ENCODE measurements around the gene NCOA4. TPM values are rescaled to one million over a fixed set of nuclear protein-coding genes. Genes with fewer than 3 reads are reported as not detected.
"Not testable (repeated sequence)": the region's sequence is repeated elsewhere in the genome, so short reads cannot be mapped to it uniquely, and the experiment has no call there.

The NCOA4 gene
- total RNA-seq, 1 experiment from 2014 or later, result 68.0 TPM

DNA sequence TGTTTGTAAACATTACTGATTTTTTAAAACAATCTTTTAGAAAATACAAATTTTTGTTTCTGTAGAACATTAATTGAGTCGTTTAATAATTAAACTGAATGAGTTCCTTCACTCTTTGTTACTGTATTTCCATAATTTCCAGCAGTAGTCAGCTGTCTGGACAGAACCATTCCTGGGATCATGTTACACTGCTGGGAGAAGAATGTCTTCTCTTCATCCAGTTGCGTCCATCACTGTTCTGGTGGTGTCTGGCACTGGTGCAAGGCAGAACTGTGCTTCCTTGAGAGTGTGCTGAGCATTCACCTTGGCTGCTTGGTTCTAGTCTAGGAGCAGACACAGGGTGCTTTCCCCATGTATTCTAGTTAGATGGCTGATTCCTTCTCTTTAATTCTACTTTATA, 46.0 kb downstream of the NCOA4 start:
- RAD21 ChIA-PET (ENCODE audit: low non-redundant PET in 1 of 2, low total read pairs in 2 of 2, uncharacterized antibody in 2 of 2, unreplicated experiment in 2 of 2); intact Hi-C loops (cut with micrococcal nuclease); POLR2A ChIA-PET: not testable (repeated sequence)

DNA sequence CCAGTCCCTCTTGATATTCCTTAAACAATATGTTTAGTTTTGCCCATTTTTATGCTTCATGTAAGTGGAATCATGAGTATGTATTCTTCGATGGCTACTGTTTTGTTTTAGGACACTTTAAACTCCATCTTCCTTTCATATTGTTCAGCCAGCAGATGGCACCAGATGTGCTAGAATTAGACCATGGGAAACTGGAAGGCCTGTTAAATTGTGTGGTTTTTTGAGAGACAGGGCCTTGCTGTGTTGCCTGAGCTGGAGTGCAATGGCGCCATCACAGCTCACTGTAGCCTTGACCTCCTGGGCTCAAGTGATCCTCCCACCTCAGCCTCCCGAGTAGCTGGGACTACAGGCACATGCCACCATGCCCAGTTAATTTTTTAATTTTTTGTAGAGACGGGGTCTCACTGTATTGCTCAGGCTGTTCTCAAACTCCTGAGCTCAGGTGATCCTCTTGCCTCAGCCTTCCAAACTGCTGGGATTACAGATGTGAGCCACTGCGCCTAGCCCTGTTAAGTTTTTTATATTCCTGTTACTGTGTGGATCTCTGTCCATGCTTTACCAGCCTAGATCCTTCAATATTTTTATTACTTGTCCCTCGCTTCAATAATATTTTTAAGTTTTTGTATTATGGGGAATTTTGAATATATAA, 46.8 kb downstream of the NCOA4 start:
- H3K4me2 ChIP-seq (ENCODE audit: low read length); H3K27ac ChIP-seq (ENCODE audit: low read depth, low read length); CTCF ChIA-PET; H3K36me3 ChIP-seq (ENCODE audit: control insufficient read depth in 1 of 2, insufficient read depth in 2 of 2, low read length in 2 of 2); H2AFZ ChIP-seq (ENCODE audit: low read depth, low read length, poor library complexity, severe bottlenecking); H3K9me3 ChIP-seq (ENCODE audit: control insufficient read depth in 1 of 2, insufficient read depth in 1 of 2, low read depth in 1 of 2, low read length in 2 of 2); H3K4me1 ChIP-seq (ENCODE audit: control insufficient read depth in 1 of 2, insufficient read depth in 2 of 2, low read length in 2 of 2); H3K9ac ChIP-seq (ENCODE audit: low read length); H3K27me3 ChIP-seq (ENCODE audit: insufficient read depth, low read length); BruUV-seq (replicated peaks); H4K20me1 ChIP-seq (ENCODE audit: insufficient read depth); RAD21 ChIA-PET (ENCODE audit: low non-redundant PET in 1 of 2, low total read pairs in 2 of 2, uncharacterized antibody in 2 of 2, unreplicated experiment in 2 of 2); H3K4me3 ChIP-seq (replicated peaks in 1 of 2; ENCODE audit: low read depth in 1 of 2, low read length in 2 of 2); POLR2A ChIA-PET; H3K9me2 ChIP-seq (ENCODE audit: insufficient read depth): not testable (repeated sequence)
- peaks cover 65% of the 10 kb centered on the region for H3K79me2 ChIP-seq (ENCODE audit: insufficient read depth, low read length)
- TF ChIP-seq, protein P1, sequence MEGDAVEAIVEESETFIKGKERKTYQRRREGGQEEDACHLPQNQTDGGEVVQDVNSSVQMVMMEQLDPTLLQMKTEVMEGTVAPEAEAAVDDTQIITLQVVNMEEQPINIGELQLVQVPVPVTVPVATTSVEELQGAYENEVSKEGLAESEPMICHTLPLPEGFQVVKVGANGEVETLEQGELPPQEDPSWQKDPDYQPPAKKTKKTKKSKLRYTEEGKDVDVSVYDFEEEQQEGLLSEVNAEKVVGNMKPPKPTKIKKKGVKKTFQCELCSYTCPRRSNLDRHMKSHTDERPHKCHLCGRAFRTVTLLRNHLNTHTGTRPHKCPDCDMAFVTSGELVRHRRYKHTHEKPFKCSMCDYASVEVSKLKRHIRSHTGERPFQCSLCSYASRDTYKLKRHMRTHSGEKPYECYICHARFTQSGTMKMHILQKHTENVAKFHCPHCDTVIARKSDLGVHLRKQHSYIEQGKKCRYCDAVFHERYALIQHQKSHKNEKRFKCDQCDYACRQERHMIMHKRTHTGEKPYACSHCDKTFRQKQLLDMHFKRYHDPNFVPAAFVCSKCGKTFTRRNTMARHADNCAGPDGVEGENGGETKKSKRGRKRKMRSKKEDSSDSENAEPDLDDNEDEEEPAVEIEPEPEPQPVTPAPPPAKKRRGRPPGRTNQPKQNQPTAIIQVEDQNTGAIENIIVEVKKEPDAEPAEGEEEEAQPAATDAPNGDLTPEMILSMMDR (IDR thresholded peaks at IDR 0.05 in 2 of 3, conservative IDR thresholded peaks at IDR 0.05 in 1 of 3; ENCODE audit: borderline replicate concordance in 1 of 3, insufficient read depth in 1 of 3, low read depth in 2 of 3, low read length in 2 of 3), result peak; percentile 13 to 25 (median 25); a peak in 2 of 6 replicates
- TF ChIP-seq RAD21 (IDR thresholded peaks at IDR 0.05; ENCODE audit: low read depth), result peak; percentile 42
- DNase-seq (ENCODE audit: low read depth, low spot score), result peak; percentile 10
- ATAC-seq, result peak; percentile 79
- intact Hi-C loops (cut with micrococcal nuclease), result loop anchor here (1.0 kb wide), 1 partner anchor 45 kb away; no protein-coding TSS in a partner anchor

More for the DNA sequence above, 46.0 kb downstream of the NCOA4 start:
- H3K4me3 ChIP-seq (replicated peaks in 1 of 2; ENCODE audit: low read depth in 1 of 2, low read length in 2 of 2); H3K27me3 ChIP-seq (ENCODE audit: insufficient read depth, low read length); H3K9me3 ChIP-seq (ENCODE audit: control insufficient read depth in 1 of 2, insufficient read depth in 1 of 2, low read depth in 1 of 2, low read length in 2 of 2); DNase-seq (ENCODE audit: low read depth, low spot score); BruUV-seq (replicated peaks); H2AFZ ChIP-seq (ENCODE audit: low read depth, low read length, poor library complexity, severe bottlenecking); H3K4me1 ChIP-seq (ENCODE audit: control insufficient read depth in 1 of 2, insufficient read depth in 2 of 2, low read length in 2 of 2); H3K4me2 ChIP-seq (ENCODE audit: low read length); H3K9ac ChIP-seq (ENCODE audit: low read length); ATAC-seq; H4K20me1 ChIP-seq (ENCODE audit: insufficient read depth); H3K36me3 ChIP-seq (ENCODE audit: control insufficient read depth in 1 of 2, insufficient read depth in 2 of 2, low read length in 2 of 2); CTCF ChIA-PET; H3K9me2 ChIP-seq (ENCODE audit: insufficient read depth); H3K27ac ChIP-seq (ENCODE audit: low read depth, low read length): not testable (repeated sequence)
- H3K79me2 ChIP-seq (ENCODE audit: insufficient read depth, low read length), result peaks cover 63% of the 10 kb centered on the region

DNA sequence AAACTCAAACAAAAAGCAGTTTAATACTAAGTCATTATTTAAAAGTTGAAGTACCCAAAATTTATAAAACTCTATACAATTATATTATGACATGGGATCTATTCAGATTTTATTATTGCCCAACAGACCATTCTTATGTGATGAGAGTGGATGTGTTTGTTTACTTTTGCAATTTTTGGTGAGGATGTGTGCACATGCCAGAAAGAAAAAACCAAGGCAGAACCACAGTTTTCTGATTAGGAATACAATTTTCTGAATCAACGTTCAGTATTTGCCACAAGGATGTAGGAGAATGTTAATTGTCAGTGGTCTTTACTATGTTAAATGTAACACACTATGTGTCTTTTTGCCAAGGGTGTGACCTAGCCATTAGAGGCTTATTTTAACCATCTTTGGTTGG, 49.1 kb downstream of the NCOA4 start:
- H3K9me2 ChIP-seq (ENCODE audit: insufficient read depth); H3K4me2 ChIP-seq (ENCODE audit: low read length); intact Hi-C loops (cut with micrococcal nuclease); H3K4me1 ChIP-seq (ENCODE audit: control insufficient read depth in 1 of 2, insufficient read depth in 2 of 2, low read length in 2 of 2); H4K20me1 ChIP-seq (ENCODE audit: insufficient read depth); POLR2A ChIA-PET; H3K36me3 ChIP-seq (ENCODE audit: control insufficient read depth in 1 of 2, insufficient read depth in 2 of 2, low read length in 2 of 2); H3K27me3 ChIP-seq (ENCODE audit: insufficient read depth, low read length); H3K9ac ChIP-seq (ENCODE audit: low read length); DNase-seq (ENCODE audit: low read depth, low spot score); H2AFZ ChIP-seq (ENCODE audit: low read depth, low read length, poor library complexity, severe bottlenecking); H3K9me3 ChIP-seq (ENCODE audit: control insufficient read depth in 1 of 2, insufficient read depth in 1 of 2, low read depth in 1 of 2, low read length in 2 of 2); RAD21 ChIA-PET (ENCODE audit: low non-redundant PET in 1 of 2, low total read pairs in 2 of 2, uncharacterized antibody in 2 of 2, unreplicated experiment in 2 of 2); BruUV-seq (replicated peaks); H3K4me3 ChIP-seq (replicated peaks in 1 of 2; ENCODE audit: low read depth in 1 of 2, low read length in 2 of 2); H3K27ac ChIP-seq (ENCODE audit: low read depth, low read length); CTCF ChIA-PET; ATAC-seq: not testable (repeated sequence)
- H3K79me2 ChIP-seq (ENCODE audit: insufficient read depth, low read length), result peaks cover 72% of the 10 kb centered on the region

DNA sequence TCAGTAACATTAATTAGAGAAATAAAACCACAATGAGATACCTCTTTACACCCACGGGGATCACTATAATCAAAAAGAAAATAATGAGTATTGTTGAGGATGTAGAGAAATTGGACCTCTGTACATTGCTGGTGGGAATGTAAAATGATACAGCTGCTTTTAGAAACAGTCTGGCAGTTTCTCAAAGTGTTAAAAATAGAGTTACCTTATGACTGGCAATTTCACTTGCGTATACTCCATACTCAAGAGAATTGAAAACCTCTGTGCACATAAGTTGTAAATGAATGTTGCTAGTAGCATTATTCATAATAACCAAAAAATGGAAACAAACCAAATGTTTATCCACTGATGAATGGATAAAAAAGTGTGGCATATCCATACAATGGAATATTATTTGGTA, 51.9 kb downstream of the NCOA4 start:
- POLR2A ChIA-PET; CTCF ChIA-PET; H3K9me2 ChIP-seq (ENCODE audit: insufficient read depth); H3K36me3 ChIP-seq (ENCODE audit: control insufficient read depth in 1 of 2, insufficient read depth in 2 of 2, low read length in 2 of 2); DNase-seq (ENCODE audit: low read depth, low spot score); RAD21 ChIA-PET (ENCODE audit: low non-redundant PET in 1 of 2, low total read pairs in 2 of 2, uncharacterized antibody in 2 of 2, unreplicated experiment in 2 of 2); H3K9me3 ChIP-seq (ENCODE audit: control insufficient read depth in 1 of 2, insufficient read depth in 1 of 2, low read depth in 1 of 2, low read length in 2 of 2); H3K27me3 ChIP-seq (ENCODE audit: insufficient read depth, low read length); H3K9ac ChIP-seq (ENCODE audit: low read length); H3K4me2 ChIP-seq (ENCODE audit: low read length); intact Hi-C loops (cut with micrococcal nuclease); H3K4me3 ChIP-seq (replicated peaks in 1 of 2; ENCODE audit: low read depth in 1 of 2, low read length in 2 of 2); H3K4me1 ChIP-seq (ENCODE audit: control insufficient read depth in 1 of 2, insufficient read depth in 2 of 2, low read length in 2 of 2); H3K27ac ChIP-seq (ENCODE audit: low read depth, low read length); H2AFZ ChIP-seq (ENCODE audit: low read depth, low read length, poor library complexity, severe bottlenecking); ATAC-seq; H4K20me1 ChIP-seq (ENCODE audit: insufficient read depth); BruUV-seq (replicated peaks): not testable (repeated sequence)
- H3K79me2 ChIP-seq (ENCODE audit: insufficient read depth, low read length), result peaks cover 77% of the 10 kb centered on the region

Measured in HCT116 (cell line).